ENCODE measurements around the gene BCAP31. TPM values are rescaled to one million over a fixed set of nuclear protein-coding genes. Genes with fewer than 3 reads are reported as not detected.
"Not testable (repeated sequence)": the region's sequence is repeated elsewhere in the genome, so short reads cannot be mapped to it uniquely, and the experiment has no call there.

BCAP31 gene
- total and polyA plus RNA-seq, 7 donors: 59.3 to 216 (median 70.9) TPM

GRCh38 chrX:153699210-153699783, 24.9 kb downstream of the BCAP31 start:
- DNase-seq; H3K36me3 ChIP-seq; H3K27me3 ChIP-seq; H3K9me3 ChIP-seq; intact Hi-C loops (cut with DNase I); H3K4me3 ChIP-seq: not testable (repeated sequence)
- peak in 1 of 4 donors; percentile 3 for TF ChIP-seq POLR2AphosphoS5 (IDR thresholded peaks at IDR 0.05)
- WGBS, 2 donors: 26 to 76% methylated on average over 16 of the region's 16 CpGs
- Histone ChIP-seq H3K27ac (peak overlapping the region in 3 of 4 donors; percentile 76 to 81 (median 78)), H3K4me1 (peaks cover 0 to 48% (median 26%) of the 10 kb centered on the region in 4 donors)

- H3K27ac ChIP-seq: peak overlapping the region in 2 of 4 donors; percentile 76 to 81
- intact Hi-C loops (cut with DNase I): no loop called here
- no peaks in the 10 kb centered on the region for H3K27me3 ChIP-seq
- H3K4me3 ChIP-seq: no peak overlapping the region
- no peak for DNase-seq
- WGBS, 2 donors: 83 to 89% methylated on average over 14 to 15 of the region's 16 CpGs
- peaks cover 0 to 10% (median 0%) of the 10 kb centered on the region in 4 donors for H3K36me3 ChIP-seq
- peaks cover 0 to 47% (median 21%) of the 10 kb centered on the region in 4 donors for H3K4me1 ChIP-seq
- no peaks in the 10 kb centered on the region for H3K9me3 ChIP-seq
- TF ChIP-seq POLR2AphosphoS5 (IDR thresholded peaks at IDR 0.05): no peak
- no peak for TF ChIP-seq POLR2A (IDR thresholded peaks at IDR 0.05)
- TF ChIP-seq EP300 (IDR thresholded peaks at IDR 0.05): no peak
- TF ChIP-seq CTCF (IDR thresholded peaks at IDR 0.05): no peak
Observed at GRCh38 chrX:153697924-153698865, 26.0 kb downstream of the BCAP31 start.

GRCh38 chrX:153696986-153697722, 27.0 kb downstream of the BCAP31 start:
- intact Hi-C loops (cut with DNase I); H3K4me3 ChIP-seq; H3K27ac ChIP-seq; H3K9me3 ChIP-seq; H3K36me3 ChIP-seq; H3K27me3 ChIP-seq; DNase-seq: not testable (repeated sequence)
- H3K4me1 ChIP-seq: peaks cover 0 to 47% (median 16%) of the 10 kb centered on the region in 4 donors
- WGBS, 2 donors: 95% methylated on average over 16 of the region's 16 CpGs

- 90 to 92% methylated on average over 10 of the region's 10 CpGs for WGBS, 2 donors
- peaks cover 0 to 11% (median 0%) of the 10 kb centered on the region in 4 donors for H3K36me3 ChIP-seq
- intact Hi-C loops (cut with DNase I): not testable (repeated sequence)
Observed at GRCh38 chrX:153696538-153696937, 27.6 kb downstream of the BCAP31 start.

GRCh38 chrX:153696100-153696499, 28.1 kb downstream of the BCAP31 start:
- 91 to 92% methylated on average over 15 of the region's 15 CpGs for WGBS, 2 donors

More at GRCh38 chrX:153696538-153696937, 27.6 kb downstream of the BCAP31 start:
- DNase-seq, H3K27ac ChIP-seq, H3K27me3 ChIP-seq, H3K4me3 ChIP-seq, H3K9me3 ChIP-seq: not testable (repeated sequence)
- peaks cover 0 to 49% (median 16%) of the 10 kb centered on the region in 4 donors for H3K4me1 ChIP-seq

More at GRCh38 chrX:153696100-153696499, 28.1 kb downstream of the BCAP31 start:
- H3K4me3 ChIP-seq: no peak overlapping the region
- no peak overlapping the region for H3K27ac ChIP-seq
- no peaks in the 10 kb centered on the region for H3K27me3 ChIP-seq
- intact Hi-C loops (cut with DNase I): no loop called here
- DNase-seq: no peak
- H3K9me3 ChIP-seq: no peaks in the 10 kb centered on the region
- H3K36me3 ChIP-seq: peaks cover 0 to 14% (median 0%) of the 10 kb centered on the region in 4 donors
- TF ChIP-seq CTCF (IDR thresholded peaks at IDR 0.05) (no peak), POLR2AphosphoS5 (IDR thresholded peaks at IDR 0.05) (no peak), EP300 (IDR thresholded peaks at IDR 0.05) (no peak), POLR2A (IDR thresholded peaks at IDR 0.05) (no peak)
- peaks cover 0 to 49% (median 15%) of the 10 kb centered on the region in 4 donors for H3K4me1 ChIP-seq

All from sigmoid colon (tissue), 7 donors.